Epithelial cell of prostate (primary cell): ENCODE measurements around the gene MYH16.
"Not testable (repeated sequence)": the region's sequence is repeated elsewhere in the genome, so short reads cannot be mapped to it uniquely, and the experiment has no call there.

Experiments used
- DNase-seq: peaks from one replicate; pipeline ENCODE4 v3.0.0-alpha.2; 2011; ENCODE audit warnings: low read depth, low spot score
- H3K27ac ChIP-seq: fragments of 450-650 bp; 2 replicates; pipeline ENCODE4 v1.5.1; 2017; ENCODE audit warnings: mild to moderate bottlenecking

Gene MYH16

GRCh38 chr7:99257065-99257464 lies 15.6 kb upstream of the MYH16 start:
- H3K27ac ChIP-seq: no peak overlapping the region
- no peak for DNase-seq

GRCh38 chr7:99257675-99258074 lies 15.0 kb upstream of the MYH16 start:
- DNase-seq: no peak
- H3K27ac ChIP-seq: no peak overlapping the region

GRCh38 chr7:99258501-99258900 lies 14.1 kb upstream of the MYH16 start:
- DNase-seq: no peak
- no peak overlapping the region for H3K27ac ChIP-seq

- no peak for DNase-seq
Observed at GRCh38 chr7:99260395-99260794, 12.2 kb upstream of the MYH16 start.

GRCh38 chr7:99261646-99262045 lies 11.0 kb upstream of the MYH16 start:
- DNase-seq: no peak
- no peak overlapping the region for H3K27ac ChIP-seq

More at GRCh38 chr7:99260395-99260794, 12.2 kb upstream of the MYH16 start:
- H3K27ac ChIP-seq: no peak overlapping the region

GRCh38 chr7:99265848-99266480 lies 6.7 kb upstream of the MYH16 start:
- DNase-seq: no peak

GRCh38 chr7:99267481-99267840 lies 5.2 kb upstream of the MYH16 start:
- H3K27ac ChIP-seq: peak overlapping the region; percentile 98
- DNase-seq: peak; percentile 95

More at GRCh38 chr7:99265848-99266480, 6.7 kb upstream of the MYH16 start:
- peak overlapping the region; percentile 21 for H3K27ac ChIP-seq

GRCh38 chr7:99267841-99268576 lies 4.6 kb upstream of the MYH16 start:
- no peak for DNase-seq
- peak overlapping the region; percentile 98 for H3K27ac ChIP-seq

- H3K27ac ChIP-seq: peak overlapping the region; percentile 98
- DNase-seq: no peak
Observed at GRCh38 chr7:99268577-99268908, 4.1 kb upstream of the MYH16 start.

- no peak for DNase-seq
- no peak overlapping the region for H3K27ac ChIP-seq
Observed at GRCh38 chr7:99270702-99271101, 1.9 kb upstream of the MYH16 start.

- DNase-seq: not testable (repeated sequence)
- H3K27ac ChIP-seq: peak overlapping the region; percentile 100
Observed at GRCh38 chr7:99273561-99273960, 922 bp downstream of the MYH16 start.

GRCh38 chr7:99274908-99275307 lies 2.3 kb downstream of the MYH16 start:
- DNase-seq: not testable (repeated sequence)
- H3K27ac ChIP-seq: peak overlapping the region; percentile 100

- DNase-seq: no peak
- peak overlapping the region; percentile 100 for H3K27ac ChIP-seq
Observed at GRCh38 chr7:99275496-99275895, 2.9 kb downstream of the MYH16 start.

GRCh38 chr7:99278180-99278579 lies 5.5 kb downstream of the MYH16 start:
- no peak overlapping the region for H3K27ac ChIP-seq
- no peak for DNase-seq

- H3K27ac ChIP-seq, DNase-seq: not testable (repeated sequence)
Observed at GRCh38 chr7:99284165-99284564, 11.5 kb downstream of the MYH16 start.

GRCh38 chr7:99287779-99288534 lies 15.3 kb downstream of the MYH16 start:
- DNase-seq: no peak
- no peak overlapping the region for H3K27ac ChIP-seq

GRCh38 chr7:99289185-99289584 lies 16.5 kb downstream of the MYH16 start:
- DNase-seq: no peak

GRCh38 chr7:99290148-99290547 lies 17.5 kb downstream of the MYH16 start:
- not testable (repeated sequence) for DNase-seq, H3K27ac ChIP-seq

More at GRCh38 chr7:99289185-99289584, 16.5 kb downstream of the MYH16 start:
- no peak overlapping the region for H3K27ac ChIP-seq

- no peak overlapping the region for H3K27ac ChIP-seq
- no peak for DNase-seq
Observed at GRCh38 chr7:99290980-99291607, 18.5 kb downstream of the MYH16 start.

- H3K27ac ChIP-seq: no peak overlapping the region
- no peak for DNase-seq
Observed at GRCh38 chr7:99292127-99292526, 19.5 kb downstream of the MYH16 start.

- no peak for DNase-seq
- H3K27ac ChIP-seq: no peak overlapping the region
Observed at GRCh38 chr7:99293167-99293566, 20.5 kb downstream of the MYH16 start.
